HCT116 (cell line): ENCODE results near the gene GRIK1.

ENCODE experiments used
- CTCF ChIP-seq, 3 experiments: fragments of 200-600 bp in 1 of 3; sonication (generic) in 1 of 3; IDR thresholded peaks in 2 of 3; conservative IDR thresholded peaks in 1 of 3; 2 replicates each; pipeline ENCODE4 v1.5.1; 2012 to 2017; ENCODE audit warnings: low read depth in 2 of 3, low read length in 2 of 3, antibody characterized with exemption in 1 of 3, borderline replicate concordance in 1 of 3, control low read depth in 1 of 3, mild to moderate bottlenecking in 1 of 3, mixed read lengths in 1 of 3, mixed run types in 1 of 3, moderate library complexity in 1 of 3; ENCODE audit not compliant: insufficient read depth in 1 of 3
- ELF1 ChIP-seq: IDR thresholded peaks from 2 replicates; pipeline ENCODE4 v1.6.1; 2012; ENCODE audit warnings: low read depth, borderline replicate concordance
- EZH2phosphoT487 ChIP-seq: fragments of 200-600 bp; IDR thresholded peaks from 2 replicates; pipeline ENCODE4 v1.6.1; 2018; ENCODE audit warnings: antibody characterized with exemption, borderline replicate concordance
- POLR2A ChIP-seq: IDR thresholded peaks from 2 replicates; pipeline ENCODE4 v1.7.0; 2011; ENCODE audit warnings: borderline replicate concordance; ENCODE audit not compliant: insufficient read depth, insufficient read length; ENCODE audit errors: extremely low read depth
- REST ChIP-seq: IDR thresholded peaks from 2 replicates; pipeline ENCODE4 v1.6.1; 2012; ENCODE audit warnings: low read depth
- ZNF274 ChIP-seq: fragments of 200-500 bp; sonication (Bioruptor generic); IDR thresholded peaks from 2 replicates; pipeline ENCODE4 v1.6.1; 2014; ENCODE audit warnings: mild to moderate bottlenecking, low read depth, low read length, inconsistent platforms

DNA sequence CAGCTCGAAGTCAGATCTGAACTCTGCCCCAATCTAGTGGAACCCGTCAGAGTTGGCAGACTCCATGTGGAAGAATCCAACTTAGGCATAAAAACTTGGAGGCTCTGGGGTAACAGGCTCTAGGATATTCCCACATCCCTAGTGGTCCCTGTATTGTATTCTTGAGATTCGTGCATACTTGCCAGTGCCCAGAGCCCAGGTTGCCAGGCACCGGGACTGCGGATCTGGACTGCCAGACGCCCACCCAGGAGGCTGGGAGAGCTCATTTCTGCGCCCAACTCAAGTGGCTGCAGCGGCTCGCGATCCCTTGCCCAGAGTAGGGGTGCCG is 1.1 kb downstream of the GRIK1 start:
- TF ChIP-seq CTCF (IDR thresholded peaks at IDR 0.05 in 2 of 3, conservative IDR thresholded peaks at IDR 0.05 in 1 of 3; ENCODE audit: borderline replicate concordance in 1 of 3, insufficient read depth in 1 of 3, low read depth in 2 of 3, low read length in 2 of 3) (no peak), REST (no peak), POLR2A (no peak), EZH2phosphoT487 (no peak), ELF1 (no peak), ZNF274 (no peak)
